Neutrophil (primary cell): ENCODE data around the gene RAB27A.
A peak's percentile ranks its signal among the peaks of the same experiment; 100 is the strongest.

Experiments
- H3K27ac ChIP-seq: fragments of 200-600 bp; sonication (generic); 2 replicates; pipeline ENCODE4 v1.5.1; 2016; ENCODE audit warnings: mild to moderate bottlenecking, moderate library complexity
- H3K27me3 ChIP-seq: fragments of 200-600 bp; sonication (generic); 2 replicates; pipeline ENCODE4 v1.6.0; 2016; ENCODE audit warnings: mild to moderate bottlenecking
- H3K36me3 ChIP-seq: fragments of 200-600 bp; sonication (generic); 2 replicates; pipeline ENCODE4 v1.5.1; 2017
- H3K4me1 ChIP-seq, 2 experiments: fragments of 200-600 bp in 1 of 2; sonication (generic) in 1 of 2; 1 replicate in 1 of 2; 2 replicates in 1 of 2; pipeline versions ENCODE4 v1.5.1 to v1.6.1; 2013 to 2016; ENCODE audit warnings: low read depth in 1 of 2, low read length in 1 of 2, mild to moderate bottlenecking in 1 of 2, moderate library complexity in 1 of 2; ENCODE audit not compliant: control insufficient read depth in 1 of 2, insufficient read depth in 1 of 2
- H3K4me3 ChIP-seq, 2 experiments: fragments of 200-600 bp in 1 of 2; sonication (generic) in 1 of 2; 1 replicate in 1 of 2; 2 replicates in 1 of 2; pipeline ENCODE4 v1.5.1; 2013 to 2016; ENCODE audit warnings: low read depth in 1 of 2, low read length in 1 of 2, mild to moderate bottlenecking in 1 of 2, moderate library complexity in 1 of 2
- H3K9me3 ChIP-seq: fragments of 200-600 bp; sonication (generic); 2 replicates; pipeline ENCODE4 v1.5.1; 2016
- CTCF ChIP-seq: fragments of 200-600 bp; sonication (generic); IDR thresholded peaks from 2 replicates; pipeline ENCODE4 v1.5.1; 2016; ENCODE audit warnings: antibody characterized with exemption

RAB27A gene

DNA sequence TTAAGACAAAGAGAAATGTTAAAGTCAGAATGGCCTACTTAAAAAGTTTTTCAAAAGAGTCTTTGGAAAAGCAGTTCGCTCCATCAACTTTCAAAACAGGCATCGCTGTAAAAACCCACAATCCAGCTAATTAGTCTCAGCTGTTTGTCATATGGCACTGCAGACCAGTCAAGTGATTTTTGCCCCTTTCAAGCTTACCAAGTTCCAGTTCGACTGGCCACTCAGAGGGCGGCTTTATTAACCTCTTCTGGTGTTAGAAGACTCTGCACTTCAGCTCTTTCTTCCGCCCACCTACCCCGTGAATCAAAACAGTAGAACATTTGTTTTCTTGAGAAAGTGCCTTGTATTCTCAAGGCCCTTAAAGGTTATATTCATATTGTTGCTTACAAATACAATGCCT is 19.3 kb downstream of the RAB27A start:
- Histone ChIP-seq H3K27me3 (no peaks in the 10 kb centered on the region), H3K4me1 (peaks cover 98 to 99% of the 10 kb centered on the region in 2 experiments), H3K4me3 (no peak overlapping the region), H3K9me3 (no peaks in the 10 kb centered on the region), H3K27ac (peak overlapping the region; percentile 94), H3K36me3 (peaks cover 14% of the 10 kb centered on the region)
- no peak for TF ChIP-seq CTCF

DNA sequence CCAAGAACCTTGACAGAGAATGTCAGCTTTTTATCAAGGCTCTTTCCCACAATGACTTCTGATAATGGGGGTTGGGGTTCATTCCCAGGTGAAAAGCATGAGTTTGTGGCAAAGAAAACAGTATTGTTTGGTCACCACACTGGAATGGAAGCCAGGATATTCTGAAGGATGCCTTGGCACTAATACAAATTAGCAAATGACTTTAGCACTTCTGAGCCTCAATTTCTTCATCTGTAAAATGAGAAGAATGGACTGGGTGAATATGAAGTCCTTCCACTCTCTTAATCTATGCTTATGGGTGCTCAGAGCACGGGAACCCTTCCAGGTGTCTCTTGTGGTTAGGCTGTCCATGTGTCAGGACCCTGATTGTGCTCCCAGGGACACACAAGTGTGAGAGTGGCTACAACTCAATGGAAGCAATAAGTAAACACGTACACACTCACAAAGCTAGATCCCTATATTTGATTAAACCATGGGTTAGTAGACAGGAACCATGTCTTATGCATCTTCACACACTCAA is 21.4 kb downstream of the RAB27A start:
- no peak for TF ChIP-seq CTCF
- peak overlapping the region; percentile 94 for H3K27ac ChIP-seq
- no peaks in the 10 kb centered on the region for H3K9me3 ChIP-seq
- H3K27me3 ChIP-seq = no peaks in the 10 kb centered on the region
- peaks cover 14% of the 10 kb centered on the region for H3K36me3 ChIP-seq
- H3K4me3 ChIP-seq = peak overlapping the region; percentile 33 to 57
- H3K4me1 ChIP-seq = peaks cover 89 to 94% of the 10 kb centered on the region in 2 experiments

- Histone ChIP-seq H3K27ac (peak overlapping the region; percentile 94), H3K4me1 (peaks cover 83 to 88% of the 10 kb centered on the region in 2 experiments), H3K4me3 (peak overlapping the region; percentile 33 to 57), H3K27me3 (no peaks in the 10 kb centered on the region), H3K36me3 (peaks cover 14% of the 10 kb centered on the region), H3K9me3 (no peaks in the 10 kb centered on the region)
- no peak for TF ChIP-seq CTCF
Measured at GRCh38 chr15:55267401-55268175, 22.0 kb downstream of the RAB27A start.

GRCh38 chr15:55266547-55266946 is 23.1 kb downstream of the RAB27A start:
- no peaks in the 10 kb centered on the region for H3K27me3 ChIP-seq
- peak overlapping the region; percentile 94 for H3K27ac ChIP-seq
- H3K36me3 ChIP-seq = peaks cover 17% of the 10 kb centered on the region
- H3K9me3 ChIP-seq = no peaks in the 10 kb centered on the region
- H3K4me1 ChIP-seq = peaks cover 72 to 78% of the 10 kb centered on the region in 2 experiments
- H3K4me3 ChIP-seq = peak overlapping the region; percentile 33 to 57
- no peak for TF ChIP-seq CTCF

DNA sequence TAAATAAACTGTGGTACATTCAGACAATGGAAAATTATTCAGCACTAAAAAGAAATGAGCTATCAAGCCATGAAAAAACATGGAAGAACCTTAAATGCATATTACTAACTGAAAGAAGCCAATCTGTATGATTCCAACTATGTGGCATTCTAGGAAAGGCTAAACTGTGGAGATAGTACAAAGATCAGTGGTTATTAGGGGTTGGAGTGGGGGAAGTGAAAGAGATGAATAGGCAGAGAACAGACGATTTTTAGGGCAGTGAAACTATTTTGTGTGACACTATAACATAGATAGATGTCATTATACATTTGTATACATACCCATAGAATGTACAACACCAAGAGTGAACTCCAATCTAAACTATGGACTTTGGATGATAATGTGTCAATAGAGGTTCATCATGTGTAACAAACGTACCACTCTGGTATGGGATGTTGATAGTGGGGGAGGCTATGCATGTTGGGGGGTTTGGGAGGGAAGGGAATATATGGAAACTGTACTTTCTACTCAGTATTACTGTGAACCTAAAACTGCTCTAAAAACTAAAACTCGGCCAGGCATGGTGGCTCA is 29.0 kb downstream of the RAB27A start:
- Histone ChIP-seq H3K4me3 (no peak overlapping the region), H3K4me1 (peaks cover 47 to 52% of the 10 kb centered on the region in 2 experiments), H3K27ac (peak overlapping the region; percentile 56), H3K27me3 (no peaks in the 10 kb centered on the region), H3K36me3 (peaks cover 23% of the 10 kb centered on the region), H3K9me3 (no peaks in the 10 kb centered on the region)
- no peak for TF ChIP-seq CTCF
